HG02852 (cell line): ENCODE results near the gene TTC23.
"Not testable (repeated sequence)": the region's sequence is repeated elsewhere in the genome, so short reads cannot be mapped to it uniquely, and the experiment has no call there.

Experiments
- ATAC-seq: cut with Tn5 transposase; IDR thresholded peaks from one replicate; pipeline ENCODE4 v1.9.1; 2021; ENCODE audit warnings: mild to moderate bottlenecking, moderate library complexity; ENCODE audit not compliant: unreplicated experiment

Gene TTC23

GRCh38 chr15:99250494-99250856, 1.1 kb upstream of the TTC23 start:
- no peak for ATAC-seq

DNA sequence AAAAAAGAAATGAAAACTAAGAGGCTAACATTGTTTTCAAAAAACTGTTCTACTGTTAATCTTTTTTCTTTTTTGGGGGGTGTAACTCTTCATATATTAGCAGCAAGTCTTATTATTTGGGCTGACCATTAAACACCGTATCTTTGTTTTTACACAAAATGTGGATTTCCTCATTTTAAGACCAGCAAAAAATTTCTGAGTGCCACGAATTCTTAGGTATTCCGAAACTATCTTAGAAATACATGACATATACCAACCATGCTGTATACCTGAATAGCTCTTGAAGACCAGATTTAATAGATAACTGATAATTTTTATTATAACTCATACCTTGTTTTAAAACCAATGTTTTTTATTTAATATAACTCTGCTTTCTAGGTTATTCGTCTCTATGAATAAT, 620 bp upstream of the TTC23 start:
- ATAC-seq: no peak

DNA sequence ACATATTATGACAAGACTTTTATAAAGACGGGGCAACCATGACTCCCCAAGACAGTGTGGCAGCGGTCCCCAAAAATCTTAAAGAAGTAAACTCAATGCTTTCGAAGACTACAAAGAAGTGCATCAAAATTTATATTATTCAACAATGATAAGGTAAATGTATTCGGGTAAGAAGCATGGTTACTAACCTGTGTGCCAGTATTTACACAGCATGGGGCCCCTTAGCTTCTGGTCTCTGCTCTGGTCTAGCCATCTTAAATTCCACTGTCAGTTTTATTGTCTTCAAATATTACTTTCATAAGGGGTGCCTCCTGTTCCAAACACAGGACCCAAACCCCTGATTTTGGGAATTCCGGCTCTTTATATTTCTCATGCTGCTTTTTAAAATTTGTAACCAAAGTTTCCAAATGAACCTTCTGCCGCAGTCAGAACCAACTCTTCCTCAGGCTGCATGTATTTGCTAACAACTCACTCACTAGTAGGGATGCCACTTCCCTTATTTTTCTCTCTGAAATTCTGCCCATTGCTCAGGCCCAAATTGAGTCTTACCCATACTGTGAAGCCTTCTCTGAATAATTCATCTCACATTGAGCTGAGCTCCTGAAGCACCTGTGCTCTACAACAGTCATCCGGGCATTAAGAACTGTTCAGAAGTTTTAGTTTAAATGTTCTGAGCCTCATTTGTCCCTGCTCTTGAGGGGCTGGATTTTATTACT, 1.2 kb downstream of the TTC23 start:
- no peak for ATAC-seq

DNA sequence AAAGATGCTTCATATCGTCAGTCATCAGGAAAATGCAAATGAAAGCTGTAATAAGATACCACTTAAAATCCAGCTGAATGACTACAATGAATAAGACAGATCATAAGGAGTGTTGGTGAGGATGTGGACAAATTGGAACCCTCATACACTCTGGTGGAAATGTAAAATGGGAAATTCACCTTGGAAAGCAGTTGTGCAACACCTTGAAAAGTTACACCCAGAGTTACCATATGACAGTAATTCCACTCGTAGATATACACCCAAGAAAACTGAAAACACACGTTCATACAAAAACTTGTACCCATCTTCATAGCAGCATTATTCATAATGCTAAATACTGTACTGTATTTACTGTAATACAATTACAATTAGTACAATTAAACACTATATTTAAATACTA, 2.3 kb downstream of the TTC23 start:
- no peak for ATAC-seq

DNA sequence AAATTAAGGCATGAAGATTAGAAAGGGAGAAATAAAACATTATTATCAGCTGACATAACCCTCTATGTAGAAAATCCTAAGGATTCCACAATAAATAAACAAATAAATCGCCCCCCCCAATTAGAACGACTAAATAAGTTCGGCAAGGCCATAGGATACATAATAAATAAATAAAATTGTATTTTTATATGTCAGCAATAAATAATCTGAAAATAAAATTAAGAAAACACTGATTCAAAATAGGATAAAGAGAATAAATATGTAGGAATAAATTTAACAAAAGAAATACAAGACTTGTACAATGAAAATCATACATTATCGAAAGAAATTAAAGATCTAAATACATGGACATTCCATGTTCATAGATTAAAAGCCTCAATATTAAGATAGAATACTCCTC, 5.1 kb downstream of the TTC23 start:
- no peak for ATAC-seq

GRCh38 chr15:99241752-99242151, 7.6 kb downstream of the TTC23 start:
- no peak for ATAC-seq

DNA sequence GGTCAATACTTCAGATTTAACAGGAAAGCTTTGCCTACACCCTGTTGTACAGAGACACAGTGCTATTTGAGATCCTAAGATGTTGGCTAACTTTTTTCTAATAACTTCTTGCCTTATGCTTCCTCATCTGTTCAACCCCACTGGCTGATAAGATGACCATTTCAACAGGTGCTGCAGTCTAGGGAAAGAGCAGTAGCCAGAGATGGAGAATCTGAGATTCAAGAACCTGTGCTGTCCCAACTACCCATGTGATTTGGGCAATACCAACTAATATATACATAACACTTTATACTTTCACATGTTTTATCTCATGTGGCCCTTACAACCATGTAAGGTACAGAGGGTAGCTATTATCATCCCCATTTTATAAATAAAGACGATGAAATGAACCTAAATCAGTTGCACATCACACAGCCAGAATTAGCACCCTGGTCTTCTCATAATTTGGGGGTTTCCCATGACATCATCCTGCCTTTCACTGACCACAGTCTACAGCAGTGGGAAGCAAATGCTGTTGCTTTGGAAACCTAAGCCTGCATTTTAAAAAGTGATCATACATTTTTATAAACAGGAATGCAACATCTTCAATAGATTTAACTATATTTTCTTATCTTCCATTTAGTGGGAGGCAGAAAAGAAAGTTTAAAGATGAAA, 9.7 kb downstream of the TTC23 start:
- peak; percentile 98 for ATAC-seq

GRCh38 chr15:99238849-99239248, 10.5 kb downstream of the TTC23 start:
- ATAC-seq: no peak

- ATAC-seq: not testable (repeated sequence)
These were observed 15.2 kb downstream of the TTC23 start for GRCh38 chr15:99234160-99234559.

GRCh38 chr15:99232740-99233139, 16.6 kb downstream of the TTC23 start:
- ATAC-seq: no peak

- no peak for ATAC-seq
These were observed 18.5 kb downstream of the TTC23 start for GRCh38 chr15:99230867-99231266.

GRCh38 chr15:99228120-99228770, 21.1 kb downstream of the TTC23 start:
- no peak for ATAC-seq

GRCh38 chr15:99226802-99227201, 22.6 kb downstream of the TTC23 start:
- ATAC-seq: no peak

- no peak for ATAC-seq
These were observed 24.8 kb downstream of the TTC23 start for GRCh38 chr15:99224372-99225214.

DNA sequence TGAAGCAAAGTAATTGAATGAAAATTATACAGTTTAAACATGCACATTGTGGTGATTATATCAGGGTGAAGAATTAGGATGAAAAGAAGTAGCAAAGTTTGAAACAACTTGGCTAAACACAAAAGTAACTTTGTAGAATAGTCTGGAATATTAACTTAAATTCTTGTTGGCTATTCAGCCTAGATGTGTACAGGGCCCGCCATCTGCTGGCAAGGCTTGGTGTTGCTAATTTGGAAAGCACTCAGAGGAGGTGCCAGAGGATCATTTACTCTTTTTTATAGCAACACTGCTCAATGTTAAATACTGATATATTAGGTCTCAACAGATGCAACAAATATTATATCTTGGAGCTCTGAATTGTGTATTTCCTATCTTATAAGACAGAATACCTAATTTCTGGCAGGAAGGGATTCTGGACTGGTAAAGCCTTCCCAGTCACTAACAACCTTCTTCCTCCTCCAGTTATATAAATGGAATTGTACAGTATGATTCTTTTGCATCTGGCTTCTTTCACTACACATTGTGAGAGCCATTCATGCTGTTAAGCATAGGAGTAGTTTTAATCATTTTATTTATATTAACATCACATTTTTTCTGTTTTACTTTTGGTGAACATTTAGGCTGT, 36.1 kb downstream of the TTC23 start:
- ATAC-seq: peak; percentile 70

DNA sequence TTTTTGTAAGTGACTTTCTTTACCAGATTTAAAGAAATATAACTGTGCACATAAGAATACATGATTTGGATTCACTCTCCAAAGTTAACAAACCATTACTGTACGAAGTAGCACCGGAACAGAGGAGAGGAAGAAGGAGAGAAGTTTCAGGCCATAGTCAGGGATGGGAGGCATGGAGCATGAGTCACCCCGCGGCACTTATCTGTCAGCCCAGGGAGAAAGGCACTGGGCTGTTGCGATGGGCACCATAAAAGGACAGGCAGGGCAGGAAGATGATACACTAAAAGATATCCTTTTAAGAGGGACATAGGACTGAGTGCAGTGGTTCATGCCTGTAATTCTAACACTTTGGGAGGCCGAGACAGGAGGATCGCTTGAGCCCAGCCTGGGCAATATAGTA, 37.0 kb downstream of the TTC23 start:
- no peak for ATAC-seq

DNA sequence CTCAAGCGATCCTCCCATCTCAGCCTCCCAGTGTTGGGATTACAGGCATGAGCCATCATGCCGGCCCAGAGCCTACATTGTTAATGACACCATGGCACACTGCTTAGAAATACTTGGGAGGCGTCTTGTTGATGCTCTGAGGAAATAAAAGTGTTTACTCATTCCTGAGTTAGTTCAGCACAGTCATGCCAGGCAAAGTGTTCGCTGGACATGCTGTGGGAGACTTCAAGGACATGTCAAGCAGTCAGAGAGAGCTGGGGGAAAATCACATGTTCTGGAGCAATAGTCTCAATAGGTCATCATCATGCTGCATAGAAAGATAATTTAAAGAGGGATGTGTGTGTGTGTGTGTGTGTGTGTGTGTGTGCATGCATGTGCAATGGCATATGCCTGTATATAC, 37.5 kb downstream of the TTC23 start:
- no peak for ATAC-seq

- no peak for ATAC-seq
These were observed 39.0 kb downstream of the TTC23 start for GRCh38 chr15:99210334-99210733.

- ATAC-seq: no peak
These were observed 40.1 kb downstream of the TTC23 start for GRCh38 chr15:99209326-99209725.

GRCh38 chr15:99207672-99208071, 41.7 kb downstream of the TTC23 start:
- ATAC-seq: no peak

GRCh38 chr15:99202176-99202552, 47.2 kb downstream of the TTC23 start:
- no peak for ATAC-seq
